Mesothelial cell of epicardium (in vitro differentiated cells): Measurements from ENCODE around the gene TBX2. TPM values are rescaled to one million over a fixed set of nuclear protein-coding genes. Genes with fewer than 3 reads are reported as not detected.

ENCODE experiments used
- DNase-seq, 2 experiments: peaks; one replicate each; pipeline ENCODE4 v3.0.0; 2021; ENCODE audit warnings: low spot score in 2 of 2; ENCODE audit not compliant: unreplicated experiment in 2 of 2
- H3K27ac Mint-ChIP-seq: 2 replicates; pipeline ENCODE4 v1.8.0; 2021; ENCODE audit warnings: mixed read lengths
- H3K27me3 Mint-ChIP-seq: 2 replicates; pipeline ENCODE4 v1.8.0; 2021; ENCODE audit warnings: low read depth, mixed read lengths
- H3K36me3 Mint-ChIP-seq: 2 replicates; pipeline ENCODE4 v1.8.0; 2021; ENCODE audit warnings: mixed read lengths
- H3K4me1 Mint-ChIP-seq: 2 replicates; pipeline ENCODE4 v1.8.0; 2021; ENCODE audit warnings: mixed read lengths
- H3K4me3 Mint-ChIP-seq: 2 replicates; pipeline ENCODE4 v1.8.0; 2021; ENCODE audit warnings: mild to moderate bottlenecking, moderate library complexity, mixed read lengths
- H3K9me3 Mint-ChIP-seq: 2 replicates; pipeline ENCODE4 v1.8.0; 2021; ENCODE audit warnings: mixed read lengths
- CTCF ChIP-seq: fragments of 200-600 bp; sonication (generic); IDR thresholded peaks from one replicate; pipeline ENCODE4 v1.5.0; 2021; ENCODE audit warnings: antibody characterized with exemption; ENCODE audit not compliant: unreplicated experiment
- total RNA-seq: library from RNA; stranded (reverse); gene quantifications from 3 replicates; pipeline ENCODE4 v1.2.1, GENCODE V29; 2021

TBX2 gene
- total RNA-seq, 1 donor from 2014 or later = 176 TPM

- H3K27ac Mint-ChIP-seq = peak overlapping the region; percentile 56
- TF ChIP-seq CTCF = no peak
- peaks cover 58% of the 10 kb centered on the region for H3K4me1 Mint-ChIP-seq
- no peak for DNase-seq
- H3K36me3 Mint-ChIP-seq = no peaks in the 10 kb centered on the region
- H3K4me3 Mint-ChIP-seq = no peak overlapping the region
- H3K9me3 Mint-ChIP-seq = no peaks in the 10 kb centered on the region
- no peaks in the 10 kb centered on the region for H3K27me3 Mint-ChIP-seq
Measured at GRCh38 chr17:61380836-61381525, 18.7 kb upstream of the TBX2 start.

- Mint-ChIP-seq H3K4me1 (peaks cover 61% of the 10 kb centered on the region), H3K27me3 (no peaks in the 10 kb centered on the region), H3K27ac (peak overlapping the region; percentile 73), H3K36me3 (no peaks in the 10 kb centered on the region), H3K9me3 (no peaks in the 10 kb centered on the region), H3K4me3 (no peak overlapping the region)
- no peak for TF ChIP-seq CTCF
- DNase-seq = no peak
Measured at GRCh38 chr17:61381537-61381936, 18.1 kb upstream of the TBX2 start.

GRCh38 chr17:61382796-61383688 lies 16.6 kb upstream of the TBX2 start:
- Mint-ChIP-seq H3K27me3 (no peaks in the 10 kb centered on the region), H3K36me3 (no peaks in the 10 kb centered on the region), H3K9me3 (no peaks in the 10 kb centered on the region), H3K4me1 (peaks cover 61% of the 10 kb centered on the region), H3K4me3 (no peak overlapping the region), H3K27ac (peak overlapping the region; percentile 67)
- no peak for TF ChIP-seq CTCF
- DNase-seq = no peak

GRCh38 chr17:61383689-61384201 lies 15.9 kb upstream of the TBX2 start:
- no peak for TF ChIP-seq CTCF
- DNase-seq = no peak
- Mint-ChIP-seq H3K4me3 (no peak overlapping the region), H3K36me3 (no peaks in the 10 kb centered on the region), H3K27ac (peak overlapping the region; percentile 67), H3K4me1 (peaks cover 66% of the 10 kb centered on the region), H3K27me3 (no peaks in the 10 kb centered on the region), H3K9me3 (no peaks in the 10 kb centered on the region)

- Mint-ChIP-seq H3K27ac (peak overlapping the region; percentile 67), H3K9me3 (no peaks in the 10 kb centered on the region), H3K27me3 (no peaks in the 10 kb centered on the region), H3K4me3 (no peak overlapping the region), H3K36me3 (no peaks in the 10 kb centered on the region), H3K4me1 (peaks cover 69% of the 10 kb centered on the region)
- DNase-seq = no peak
- no peak for TF ChIP-seq CTCF
Measured at GRCh38 chr17:61384354-61384691, 15.3 kb upstream of the TBX2 start.
